NCI-H1105 treated with DMSO at 0.1 percent for 48 hours (cell line): ENCODE measurements around the gene LRP1B.
"Not testable (repeated sequence)": the region's sequence is repeated elsewhere in the genome, so short reads cannot be mapped to it uniquely, and the experiment has no call there.

Experiments used
- DNase-seq: peaks from one replicate; lab custom pipeline; 2025; lab: John Stamatoyannopoulos, UW

LRP1B gene

DNA sequence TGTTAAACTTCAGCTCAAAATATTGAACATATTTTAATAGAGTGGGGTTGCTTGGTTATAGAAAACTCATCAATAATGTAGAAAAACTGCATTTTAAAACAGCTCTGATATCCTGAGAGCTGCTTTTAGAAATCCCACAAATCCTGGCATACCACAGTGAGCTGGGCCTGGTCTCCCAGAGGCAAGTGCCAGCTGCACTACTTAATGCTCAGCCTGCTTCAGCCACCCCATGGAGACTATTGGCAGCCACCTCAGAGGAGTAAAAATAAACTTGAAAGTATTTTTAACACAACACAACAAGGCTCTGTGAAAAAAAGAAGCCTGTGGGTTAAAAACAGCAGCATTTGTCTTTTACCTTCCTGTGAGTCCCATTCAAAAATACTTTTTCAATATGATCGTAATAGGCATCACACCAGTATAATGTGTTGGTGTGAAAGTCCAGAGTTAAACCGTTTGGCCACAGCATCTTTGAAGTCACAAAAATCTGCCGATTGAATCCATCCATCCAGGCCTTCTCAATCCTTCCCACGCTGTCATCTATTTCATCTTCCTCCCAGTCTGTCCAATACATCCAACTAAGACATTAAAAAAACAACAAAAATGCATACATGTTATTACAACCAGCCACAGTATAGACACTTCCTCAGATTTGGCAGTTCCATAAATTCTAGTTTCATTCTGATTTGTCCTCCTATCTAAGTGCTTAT, 1115.3 kb downstream of the LRP1B start:
- no peak for DNase-seq

DNA sequence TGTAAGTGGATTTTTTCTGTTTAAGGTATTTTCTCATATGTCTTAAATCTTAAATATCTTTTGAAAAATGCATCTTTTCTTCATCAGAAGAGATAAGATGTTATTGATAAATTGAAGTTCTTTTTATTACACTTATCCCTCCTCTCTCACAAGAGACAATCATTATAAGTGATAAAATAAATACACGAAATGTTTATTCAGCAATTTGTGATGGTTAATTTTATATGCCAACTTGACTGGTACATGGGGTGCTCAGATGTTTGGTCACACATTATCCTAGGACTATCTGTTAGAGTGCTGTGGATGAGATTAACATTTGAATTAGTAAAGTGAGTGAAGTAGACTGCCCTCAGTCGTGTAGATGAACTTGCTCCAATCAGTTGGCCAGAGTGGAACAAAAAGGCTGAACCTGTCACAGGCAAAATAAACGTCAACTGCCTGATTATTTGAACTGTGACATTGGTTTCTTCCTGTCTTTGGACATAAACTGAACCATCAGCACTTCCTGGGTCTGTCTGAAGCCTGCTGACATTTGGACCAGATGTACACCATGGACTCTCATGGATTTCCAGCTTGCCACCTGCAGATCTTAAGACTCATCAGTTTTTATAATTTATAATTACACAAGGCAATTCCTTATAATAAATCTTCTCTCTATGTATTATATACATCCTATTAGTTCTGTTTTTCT, 1126.7 kb downstream of the LRP1B start:
- no peak for DNase-seq

DNA sequence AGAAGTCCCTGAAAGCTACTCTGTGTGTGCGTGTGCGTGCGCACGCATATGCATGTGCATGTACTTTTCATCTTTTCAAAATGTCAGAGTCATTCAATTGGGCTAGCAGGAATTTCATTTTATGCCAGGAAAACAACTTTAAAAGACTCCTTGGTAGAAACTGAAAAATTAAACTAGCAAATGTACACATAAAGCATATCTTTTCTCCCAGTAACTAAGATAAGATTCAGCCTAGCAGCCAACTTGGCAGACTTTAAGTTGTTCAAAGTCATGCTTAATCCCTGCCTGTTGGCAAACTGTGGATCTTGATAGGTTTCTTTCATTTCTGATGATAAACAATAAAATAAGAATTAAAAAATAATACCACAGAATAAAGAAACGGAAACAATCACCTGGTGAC, 1129.1 kb downstream of the LRP1B start:
- no peak for DNase-seq

DNA sequence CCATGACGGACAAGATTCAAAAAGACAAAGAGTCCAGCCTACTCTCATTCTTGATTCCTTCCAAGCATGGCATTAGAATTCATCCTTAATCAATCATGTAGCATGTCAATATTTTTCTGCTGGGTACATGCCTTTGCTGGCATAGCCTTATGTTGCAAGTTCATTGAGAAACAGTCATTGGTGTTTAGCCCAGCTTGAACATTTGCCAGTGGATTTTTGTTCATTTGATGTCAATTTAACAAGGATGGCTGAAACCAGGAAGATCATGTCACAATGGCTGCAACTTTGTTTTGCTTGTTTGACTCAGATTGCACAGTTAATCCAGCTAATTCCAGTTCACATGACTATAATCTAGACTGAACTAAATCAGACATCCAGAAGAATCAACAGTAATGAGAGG, 1132.2 kb downstream of the LRP1B start:
- no peak for DNase-seq

DNA sequence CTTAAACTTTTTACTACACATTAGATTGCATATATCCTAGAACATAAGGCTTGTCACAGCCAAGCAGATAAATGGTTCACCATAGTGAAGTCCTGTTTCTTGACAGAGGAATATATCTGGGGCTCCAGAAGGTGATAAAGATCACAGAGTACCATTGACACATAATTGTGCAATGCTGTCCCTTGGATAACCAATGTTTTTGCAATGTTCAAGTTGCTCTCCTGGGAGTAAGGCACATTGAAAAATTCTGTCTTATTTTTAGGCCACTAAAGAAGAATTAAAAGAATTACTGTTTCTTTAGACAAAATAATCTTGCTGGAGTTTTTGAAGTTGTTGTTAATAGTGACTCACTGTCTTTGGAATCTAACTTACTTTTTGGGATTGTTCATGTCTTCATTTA, 1132.8 kb downstream of the LRP1B start:
- DNase-seq = no peak

DNA sequence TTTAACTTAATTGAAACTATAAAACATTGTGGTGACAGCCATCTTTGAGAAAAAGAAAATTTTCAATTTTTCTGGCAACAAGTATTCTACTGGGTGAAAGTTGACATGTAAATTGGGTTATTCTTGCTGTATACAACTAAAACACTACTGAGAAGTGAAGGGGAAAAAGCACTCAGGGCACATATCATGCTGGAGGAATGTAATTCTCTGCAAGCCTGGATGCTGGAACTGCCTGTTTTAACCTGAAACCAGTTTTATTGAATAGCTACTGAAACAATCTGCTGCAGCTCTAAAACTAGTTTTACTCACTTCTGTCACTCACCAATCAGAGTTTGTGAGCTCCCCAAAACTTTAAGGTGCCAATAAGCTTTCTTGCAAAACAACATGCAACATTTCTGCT, 1136.0 kb downstream of the LRP1B start:
- no peak for DNase-seq

DNA sequence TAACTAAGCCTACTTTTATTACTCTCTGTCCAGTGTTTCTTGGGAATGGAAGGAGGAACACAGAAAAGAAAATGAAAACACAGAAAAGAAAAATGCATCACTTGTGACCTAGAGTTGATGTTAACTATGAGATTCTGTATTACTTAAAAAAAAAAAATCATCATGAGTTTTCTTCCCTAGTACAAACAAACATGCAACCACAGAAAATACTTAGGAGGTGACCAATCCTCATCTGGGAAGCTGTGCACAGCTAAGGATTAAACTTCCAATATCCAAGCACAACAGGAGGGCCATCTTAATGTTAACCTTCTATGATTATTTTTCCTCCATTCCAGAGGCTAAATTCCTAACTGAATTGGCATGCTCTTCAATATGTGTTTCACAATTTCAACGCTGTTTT, 1140.4 kb downstream of the LRP1B start:
- no peak for DNase-seq

DNA sequence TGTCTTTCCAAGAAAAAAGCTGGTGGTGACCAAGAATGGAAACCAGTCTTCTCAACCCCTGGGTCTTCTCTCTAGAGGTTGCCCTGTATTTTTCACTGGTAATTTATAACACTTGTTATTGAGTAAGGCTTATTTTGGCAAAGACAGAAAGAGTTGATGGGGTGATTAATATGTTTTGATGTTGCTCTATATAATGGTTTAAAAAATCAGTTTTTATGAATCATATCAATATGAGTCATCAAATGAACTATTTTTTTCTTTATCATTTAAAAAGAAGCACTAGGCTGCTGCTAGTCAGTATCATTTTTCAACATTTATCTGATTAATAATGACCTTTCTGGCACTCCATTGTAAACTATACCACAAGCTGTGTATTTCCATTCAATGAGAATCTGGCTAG, 1142.2 kb downstream of the LRP1B start:
- DNase-seq = no peak

DNA sequence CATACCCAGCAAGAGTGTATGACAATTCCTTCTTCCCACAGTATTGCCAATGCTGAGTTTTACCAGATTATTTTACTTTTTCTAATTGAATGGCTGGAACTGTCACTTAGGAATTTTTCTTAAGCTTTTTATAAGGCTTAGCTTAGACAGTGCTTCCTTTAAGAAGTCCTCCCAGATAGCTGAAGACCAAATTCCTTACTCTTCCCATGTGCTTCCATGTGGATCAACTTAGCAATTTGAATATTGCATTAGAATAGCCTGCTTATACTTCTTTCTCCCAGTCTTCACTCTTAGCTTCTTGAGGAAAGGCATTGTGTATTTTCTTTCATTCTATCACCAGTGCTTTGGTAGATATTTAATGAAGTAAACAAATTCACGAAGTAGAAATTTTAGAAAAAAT, 1144.4 kb downstream of the LRP1B start:
- no peak for DNase-seq

DNA sequence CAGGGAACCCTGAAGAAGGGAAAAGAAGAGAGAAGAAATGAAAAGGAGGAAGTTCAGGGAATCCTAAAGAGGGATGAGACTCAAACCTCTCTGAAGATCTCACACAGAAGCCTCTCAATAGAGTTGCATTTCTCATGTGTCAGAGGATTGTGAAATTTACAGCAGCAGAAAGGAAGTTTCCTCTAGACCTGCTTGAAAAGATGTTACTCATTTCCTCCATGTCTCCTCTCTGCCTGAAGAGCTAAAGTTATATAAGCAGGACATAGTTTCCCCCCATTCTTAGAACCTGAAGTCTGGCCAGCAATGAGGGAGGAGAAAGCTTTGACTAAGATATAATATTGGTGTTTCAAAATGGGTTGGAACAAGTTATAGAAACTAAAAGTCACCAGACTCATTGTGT, 1155.6 kb downstream of the LRP1B start:
- DNase-seq = no peak

DNA sequence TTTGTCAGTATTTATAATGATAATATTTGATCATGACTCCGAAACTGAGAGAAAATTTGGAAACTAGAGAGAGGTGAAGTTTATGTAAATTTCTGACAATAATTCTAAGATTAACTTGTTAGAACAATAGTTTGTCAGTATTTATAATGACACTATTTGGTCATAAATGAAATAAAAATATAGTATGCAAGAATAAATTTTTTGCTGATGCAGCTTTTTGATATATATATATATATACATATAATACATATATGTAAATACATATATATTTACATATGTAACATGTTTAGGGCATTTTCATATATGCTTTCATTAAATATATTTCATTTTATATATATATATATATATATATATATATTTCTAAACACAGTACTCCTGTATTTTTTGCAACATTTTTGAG, 1158.1 kb downstream of the LRP1B start:
- no peak for DNase-seq

DNA sequence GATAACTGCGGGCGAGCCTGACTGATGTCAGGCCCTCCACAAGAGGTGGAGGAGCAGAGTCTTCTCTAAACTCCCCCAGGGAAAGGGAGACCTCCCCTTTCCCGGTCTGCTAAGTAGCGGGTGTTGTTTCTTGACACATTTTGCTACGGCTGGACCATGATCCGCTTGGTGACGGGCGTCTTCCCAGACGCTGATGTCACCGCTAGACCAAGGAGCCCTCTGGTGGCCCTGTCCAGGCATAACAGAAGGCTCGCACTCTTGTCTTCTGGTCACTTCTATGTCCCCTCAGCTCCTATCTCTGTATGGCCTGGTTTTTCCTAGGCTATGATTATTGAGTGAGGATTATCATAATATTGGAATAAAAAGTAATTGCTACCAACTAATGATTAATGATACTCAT, 1166.5 kb downstream of the LRP1B start:
- DNase-seq = not testable (repeated sequence)

DNA sequence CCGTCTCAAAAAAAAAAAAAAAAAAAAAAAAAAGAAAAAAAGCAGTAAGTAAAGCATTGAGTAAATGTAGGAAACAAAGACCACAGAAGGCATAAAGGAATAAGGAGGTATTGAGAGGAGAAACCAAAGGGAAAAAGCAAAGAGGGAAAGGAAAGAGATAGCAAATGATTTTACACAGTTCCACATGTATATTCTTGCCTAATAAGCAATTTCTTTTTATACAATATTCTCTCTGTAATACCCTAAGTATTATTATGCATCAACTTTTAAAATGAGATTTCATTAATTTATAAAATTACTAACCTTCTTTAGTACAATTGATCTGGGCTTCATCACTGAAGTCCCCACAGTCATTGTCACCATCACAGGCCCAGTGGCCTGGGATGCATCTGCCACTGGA, 1180.9 kb downstream of the LRP1B start:
- DNase-seq = no peak

DNA sequence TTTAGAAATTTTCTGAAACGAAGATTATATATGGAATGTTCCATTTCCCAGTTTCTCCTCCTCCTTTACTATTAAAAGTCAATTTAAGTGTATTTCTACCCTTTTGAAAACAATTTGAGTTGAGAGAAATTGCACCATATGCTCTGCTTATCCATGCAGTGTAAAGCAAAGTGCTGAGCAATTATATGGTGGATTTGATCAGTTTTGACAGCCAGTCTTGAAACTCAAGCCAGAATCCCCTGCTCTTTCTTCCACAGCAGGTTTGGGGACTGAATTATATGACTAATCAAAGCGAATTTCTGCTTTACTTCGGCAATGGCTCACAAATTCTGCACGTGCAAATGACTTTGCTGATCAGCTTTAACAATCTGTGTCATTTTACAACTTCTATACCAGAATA, 1183.6 kb downstream of the LRP1B start:
- no peak for DNase-seq

DNA sequence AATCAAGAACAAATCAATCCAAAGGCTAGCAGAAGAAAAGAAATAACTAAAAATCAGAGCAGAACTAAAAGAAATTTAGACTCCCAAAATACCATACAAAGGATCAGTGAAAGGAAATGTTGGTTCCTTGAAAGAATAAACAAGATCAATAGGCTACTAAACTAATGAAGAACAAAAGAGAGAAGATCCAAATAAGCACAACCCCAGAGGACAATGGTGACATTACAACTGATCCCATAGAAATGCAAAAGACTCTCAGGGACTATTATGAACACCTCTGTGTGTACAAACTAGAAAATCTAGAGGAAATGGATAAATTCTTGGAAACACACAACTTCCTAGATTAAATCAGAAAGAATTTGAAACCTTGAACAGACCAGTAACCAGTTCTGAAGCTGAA, 1186.9 kb downstream of the LRP1B start:
- DNase-seq = no peak

DNA sequence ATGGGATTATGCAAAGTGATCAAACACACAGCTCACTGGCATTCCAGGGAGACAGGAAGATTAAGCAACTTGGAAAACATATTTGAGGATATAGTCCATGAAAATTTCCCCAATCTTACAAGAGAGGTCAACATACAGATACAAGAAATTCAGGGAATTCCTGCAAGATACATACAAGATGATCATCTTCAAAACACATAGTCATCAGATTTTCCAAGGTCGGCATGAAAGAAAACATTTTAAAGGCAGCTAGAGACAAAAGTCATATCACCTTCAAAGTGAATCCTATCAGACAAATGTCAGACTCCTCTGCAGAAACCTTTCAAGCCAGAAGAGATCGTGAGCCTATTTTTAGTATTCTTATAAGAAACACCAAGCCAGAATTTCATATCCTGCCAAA, 1188.5 kb downstream of the LRP1B start:
- no peak for DNase-seq

DNA sequence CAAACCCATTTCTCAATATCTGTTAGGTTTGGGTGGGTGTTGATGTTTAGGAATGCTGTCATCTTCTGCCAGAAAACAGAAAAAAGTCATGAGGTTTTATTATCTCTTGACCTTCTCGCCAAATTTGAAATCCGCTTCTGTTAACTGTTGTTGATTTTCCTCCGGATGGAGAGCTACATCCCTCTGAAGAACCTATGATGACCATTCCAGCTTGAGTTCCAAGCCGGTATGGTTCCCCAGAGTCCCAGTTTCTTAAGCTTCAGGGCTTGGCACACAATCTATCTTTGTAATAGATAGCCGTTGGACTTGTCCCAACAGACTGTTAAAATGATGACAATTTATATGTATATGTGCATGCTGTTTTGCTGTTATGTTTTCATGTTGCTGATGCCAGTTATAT, 1201.0 kb downstream of the LRP1B start:
- no peak for DNase-seq

DNA sequence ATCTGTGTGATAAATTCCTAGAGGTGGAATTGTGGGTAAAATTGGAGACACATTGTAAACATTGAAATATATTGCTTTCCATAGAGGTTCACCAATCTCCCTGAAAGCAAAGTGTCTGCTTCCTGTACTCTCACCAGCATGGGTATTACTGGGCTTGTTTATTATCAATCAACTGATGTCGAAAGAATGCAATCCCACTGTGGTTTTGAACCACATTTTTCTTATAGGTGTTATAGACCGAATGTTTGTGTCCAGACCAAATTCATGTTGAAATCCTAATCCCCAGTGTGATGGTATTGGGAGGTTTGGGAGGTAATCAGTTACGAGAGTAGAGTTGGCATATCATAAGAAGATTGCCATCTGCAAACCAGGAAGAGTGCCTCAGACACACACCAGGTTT, 1212.4 kb downstream of the LRP1B start:
- no peak for DNase-seq

DNA sequence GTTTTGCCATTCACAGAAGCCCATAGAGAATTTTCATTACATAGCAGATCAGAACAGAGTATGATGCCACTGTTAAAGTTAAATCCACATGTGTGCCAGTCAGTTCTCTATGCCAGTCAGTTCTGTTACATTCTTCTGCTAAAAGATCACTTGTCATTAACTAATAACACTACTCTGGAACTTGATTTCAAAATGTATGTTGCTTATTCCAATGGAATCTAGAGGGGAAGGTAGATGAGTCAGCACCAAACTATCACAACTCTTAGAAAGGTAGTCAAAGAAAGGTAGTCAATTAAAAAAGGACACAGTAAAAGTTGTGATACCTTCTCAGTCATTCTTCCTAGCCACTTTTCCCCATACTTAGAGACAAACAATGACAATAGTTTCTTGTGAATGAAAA, 1214.4 kb downstream of the LRP1B start:
- DNase-seq = no peak

DNA sequence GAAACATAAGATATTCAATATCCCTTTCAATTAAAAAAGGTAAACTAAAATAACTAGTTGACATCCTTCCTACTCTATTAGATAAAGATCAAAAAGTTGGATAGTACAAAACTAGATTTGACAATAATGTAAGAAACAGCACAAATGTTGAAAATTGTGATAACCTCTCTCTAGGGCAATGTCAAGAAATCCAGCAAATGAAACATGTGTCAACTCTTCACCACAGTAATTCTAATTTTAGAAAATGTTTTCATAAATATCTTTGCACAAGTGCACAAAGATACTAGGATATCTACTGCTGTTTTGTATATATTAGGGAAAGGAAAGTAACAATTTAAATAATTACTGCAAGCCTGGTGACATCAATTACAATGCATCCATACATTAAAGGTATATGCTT, 1220.1 kb downstream of the LRP1B start:
- no peak for DNase-seq

DNA sequence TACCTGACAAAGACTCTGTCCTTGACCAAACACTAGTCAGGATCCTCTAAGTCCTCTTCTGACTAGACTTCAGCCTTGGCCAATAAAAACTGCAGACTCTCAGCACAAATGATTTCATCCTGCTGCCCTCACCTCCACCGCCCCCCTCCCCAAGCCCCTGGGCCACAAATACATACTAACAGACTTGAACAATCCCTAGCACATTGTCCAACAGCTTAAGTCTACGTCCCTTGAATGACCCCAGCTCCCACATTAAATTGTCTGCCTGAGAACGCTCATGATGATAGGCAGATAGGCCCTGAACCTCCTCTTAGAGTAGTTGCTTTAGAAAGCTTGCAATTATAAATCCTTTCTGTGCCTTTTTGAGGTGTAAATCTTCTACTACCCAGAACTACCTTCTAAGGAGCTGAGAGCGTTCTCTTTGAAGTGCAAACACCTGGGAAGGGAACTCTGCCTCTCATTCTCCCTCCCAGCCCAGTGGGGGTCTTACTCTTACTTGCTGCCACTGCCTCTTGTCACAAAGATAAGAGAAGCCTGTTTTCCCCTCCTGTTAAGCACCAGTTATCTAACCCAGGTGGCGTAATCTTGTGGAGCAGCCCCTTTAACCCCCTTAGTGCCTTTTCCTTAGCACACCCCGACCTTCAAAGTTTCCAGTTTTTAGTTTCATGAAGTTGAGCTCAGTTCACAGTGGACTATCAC, 1225.6 kb downstream of the LRP1B start:
- DNase-seq = no peak

DNA sequence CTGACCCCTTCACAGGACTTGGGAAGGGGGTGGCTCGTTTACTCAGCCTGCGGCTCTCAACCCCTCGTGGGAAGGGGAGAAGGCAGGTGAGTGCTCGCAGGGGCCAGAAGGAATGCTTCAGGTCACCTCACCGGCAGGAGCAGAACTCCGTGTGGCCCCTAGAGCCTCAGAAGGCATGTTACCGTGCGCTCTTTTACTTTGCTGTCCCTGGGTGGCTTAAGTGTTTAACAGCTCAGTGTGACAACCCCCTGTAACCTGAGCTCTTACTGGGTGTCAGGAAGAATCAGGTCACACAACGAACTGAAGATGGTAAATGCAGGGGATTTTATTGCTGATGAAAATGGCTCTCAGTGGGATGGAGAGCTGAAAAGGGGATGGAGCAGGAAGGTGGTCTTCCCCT, 1235.4 kb downstream of the LRP1B start:
- no peak for DNase-seq

DNA sequence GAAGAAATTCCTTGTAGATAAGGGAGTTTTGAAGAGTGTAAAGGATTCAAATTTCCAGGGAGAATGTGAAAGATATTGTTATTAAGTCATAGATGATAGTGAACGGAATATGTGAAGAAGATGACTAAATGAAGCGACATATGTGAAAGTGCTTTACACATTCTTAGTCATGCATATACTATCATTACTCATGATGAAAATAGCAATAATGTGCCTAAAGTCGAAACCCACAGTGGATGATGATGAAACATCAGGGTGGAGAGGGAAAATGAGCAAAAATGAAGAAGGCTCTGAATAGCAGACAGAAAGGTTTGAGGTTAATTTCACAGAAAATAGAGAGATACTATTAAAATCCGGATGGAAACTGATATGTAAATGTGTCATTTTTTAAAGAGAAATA, 1237.1 kb downstream of the LRP1B start:
- DNase-seq = no peak
